GM13976 (cell line): ENCODE measurements around the gene FASTKD3.

Experiments used
- DNase-seq: peaks from one replicate; pipeline ENCODE4 v3.0.0; 2012; ENCODE audit warnings: low spot score
- in situ Hi-C: fragments of 300-500 bp; cut with MboI; formaldehyde crosslinking; loops from one replicate; pipeline ENCODE4 v1.12.0; 2022; ENCODE audit warnings: low sequenced_read_pairs, mixed read lengths, inconsistent platforms; ENCODE audit not compliant: unreplicated experiment
- TF ChIP-seq, protein P1 (sequence below): IDR thresholded peaks from 2 replicates; pipeline ENCODE4 v1.5.1; 2012; ENCODE audit warnings: borderline replicate concordance, mild to moderate bottlenecking; ENCODE audit not compliant: insufficient read depth; ENCODE audit errors: extremely low read depth, missing control alignments, control extremely low read depth

FASTKD3 gene

DNA sequence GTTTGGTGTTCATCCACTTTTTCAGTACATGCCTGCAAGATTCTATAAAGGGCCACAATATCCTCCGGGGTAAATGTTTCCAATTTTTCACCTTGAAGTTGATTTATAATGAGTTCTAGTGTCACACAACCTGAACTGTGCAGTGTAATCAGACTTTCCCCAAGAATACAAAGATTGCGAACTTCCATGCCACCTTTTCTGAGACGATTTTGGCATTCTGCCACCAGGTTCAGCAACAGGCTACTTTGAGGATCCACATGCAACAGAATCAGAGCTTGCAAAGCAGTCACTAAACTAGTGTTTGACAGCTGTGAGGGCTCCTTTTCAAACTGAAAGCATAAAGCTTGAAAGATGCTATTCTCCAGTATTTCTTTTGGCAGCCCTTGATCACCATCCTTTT, 1.6 kb downstream of the FASTKD3 start:
- TF ChIP-seq, protein P1, sequence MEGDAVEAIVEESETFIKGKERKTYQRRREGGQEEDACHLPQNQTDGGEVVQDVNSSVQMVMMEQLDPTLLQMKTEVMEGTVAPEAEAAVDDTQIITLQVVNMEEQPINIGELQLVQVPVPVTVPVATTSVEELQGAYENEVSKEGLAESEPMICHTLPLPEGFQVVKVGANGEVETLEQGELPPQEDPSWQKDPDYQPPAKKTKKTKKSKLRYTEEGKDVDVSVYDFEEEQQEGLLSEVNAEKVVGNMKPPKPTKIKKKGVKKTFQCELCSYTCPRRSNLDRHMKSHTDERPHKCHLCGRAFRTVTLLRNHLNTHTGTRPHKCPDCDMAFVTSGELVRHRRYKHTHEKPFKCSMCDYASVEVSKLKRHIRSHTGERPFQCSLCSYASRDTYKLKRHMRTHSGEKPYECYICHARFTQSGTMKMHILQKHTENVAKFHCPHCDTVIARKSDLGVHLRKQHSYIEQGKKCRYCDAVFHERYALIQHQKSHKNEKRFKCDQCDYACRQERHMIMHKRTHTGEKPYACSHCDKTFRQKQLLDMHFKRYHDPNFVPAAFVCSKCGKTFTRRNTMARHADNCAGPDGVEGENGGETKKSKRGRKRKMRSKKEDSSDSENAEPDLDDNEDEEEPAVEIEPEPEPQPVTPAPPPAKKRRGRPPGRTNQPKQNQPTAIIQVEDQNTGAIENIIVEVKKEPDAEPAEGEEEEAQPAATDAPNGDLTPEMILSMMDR, result no peak
- DNase-seq, result no peak
- in situ Hi-C loops, result no loop called here

DNA sequence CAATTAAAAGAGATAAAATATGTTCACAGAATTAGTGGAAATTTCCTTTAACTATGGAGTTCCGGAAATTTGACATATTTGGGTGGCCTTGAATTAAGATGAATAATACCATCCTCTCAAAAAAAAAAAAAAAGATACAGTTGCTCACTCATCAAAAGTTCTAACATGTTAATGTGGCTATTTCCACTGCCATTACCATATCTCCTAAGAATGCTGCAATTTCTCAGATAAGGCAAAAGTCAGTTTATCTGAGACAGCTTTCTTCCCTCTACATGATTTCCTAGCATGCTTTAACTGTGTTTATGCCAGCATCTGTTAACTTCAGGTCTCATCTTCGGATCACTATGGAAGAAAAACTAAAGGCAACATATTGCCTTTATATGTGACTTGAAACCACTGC, 2.6 kb downstream of the FASTKD3 start:
- DNase-seq, result no peak
- TF ChIP-seq, protein P1, result no peak
- in situ Hi-C loops, result no loop called here

DNA sequence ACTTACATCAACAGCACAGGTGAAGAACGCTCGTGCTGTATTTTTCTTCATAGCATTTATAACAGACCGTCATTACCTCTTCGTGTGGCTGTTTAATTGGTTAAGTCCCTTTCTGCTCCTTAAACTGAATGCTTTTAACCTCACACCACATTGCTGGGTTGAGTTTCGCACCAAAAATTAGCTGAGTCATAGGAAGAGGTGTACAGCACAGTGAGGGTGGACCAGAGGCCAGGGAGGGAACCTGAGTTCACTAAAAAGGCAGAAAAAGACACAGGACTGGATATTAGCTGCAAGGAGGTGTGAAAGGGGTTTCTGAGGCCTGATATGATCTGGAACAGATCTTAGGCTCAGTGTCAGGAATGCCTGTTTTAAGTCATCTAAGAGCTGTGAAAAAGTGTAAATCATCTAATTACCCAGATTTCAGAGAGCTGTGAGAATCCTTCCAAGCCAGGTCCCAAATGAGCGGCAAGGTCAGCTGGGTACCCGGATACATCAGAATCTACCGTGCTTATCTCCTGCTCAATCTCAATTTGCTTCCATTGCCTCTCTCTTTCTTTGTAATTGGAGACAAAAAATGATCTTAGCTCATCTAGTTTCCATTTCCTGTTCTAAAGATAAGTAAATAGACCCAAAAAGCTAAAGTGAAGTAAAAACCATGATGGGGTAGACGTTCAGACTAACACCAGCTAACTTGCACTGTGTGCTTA, 10.8 kb downstream of the FASTKD3 start:
- TF ChIP-seq, protein P1, result no peak
- in situ Hi-C loops, result no loop called here
- DNase-seq, result no peak

DNA sequence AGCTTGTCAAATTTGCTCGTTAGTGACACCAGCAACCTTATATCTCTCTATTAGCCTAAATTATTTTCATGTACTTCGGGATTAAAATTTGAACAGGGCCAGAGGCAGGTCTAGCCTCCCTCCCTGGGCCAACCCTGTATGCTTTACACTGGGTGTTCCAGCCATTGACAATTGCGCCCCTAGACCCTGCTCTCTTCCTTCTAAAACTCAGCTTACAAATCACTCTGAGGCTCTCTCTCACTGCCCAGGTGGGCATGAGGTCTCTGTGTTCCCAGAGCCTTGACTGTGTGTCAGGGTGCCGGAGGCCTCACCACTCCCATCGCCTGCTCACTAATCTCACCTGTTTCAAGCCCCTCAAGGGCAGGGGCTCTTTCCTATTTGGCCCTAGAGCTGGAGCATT, 11.5 kb downstream of the FASTKD3 start:
- DNase-seq, result no peak
- in situ Hi-C loops, result no loop called here
- TF ChIP-seq, protein P1, result no peak

DNA sequence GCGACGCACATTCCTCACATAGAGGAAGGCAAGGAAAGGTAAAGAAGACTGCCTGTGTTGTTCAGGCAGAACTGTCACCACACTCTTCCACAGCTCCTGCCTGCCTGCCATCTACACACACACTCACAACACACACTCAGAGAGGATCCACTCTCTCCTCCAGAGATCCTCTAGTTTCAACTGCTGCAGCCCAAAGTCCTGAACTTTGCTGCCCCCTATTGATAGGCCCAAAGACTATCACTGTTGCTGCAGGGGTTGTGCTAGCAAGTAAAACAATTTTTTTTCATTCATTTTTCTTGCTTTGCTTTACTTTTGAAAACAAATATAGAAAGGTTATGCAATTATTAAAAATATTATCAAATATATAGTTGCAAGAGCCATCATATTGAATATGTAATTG, 12.0 kb downstream of the FASTKD3 start:
- DNase-seq, result peak; percentile 32

DNA sequence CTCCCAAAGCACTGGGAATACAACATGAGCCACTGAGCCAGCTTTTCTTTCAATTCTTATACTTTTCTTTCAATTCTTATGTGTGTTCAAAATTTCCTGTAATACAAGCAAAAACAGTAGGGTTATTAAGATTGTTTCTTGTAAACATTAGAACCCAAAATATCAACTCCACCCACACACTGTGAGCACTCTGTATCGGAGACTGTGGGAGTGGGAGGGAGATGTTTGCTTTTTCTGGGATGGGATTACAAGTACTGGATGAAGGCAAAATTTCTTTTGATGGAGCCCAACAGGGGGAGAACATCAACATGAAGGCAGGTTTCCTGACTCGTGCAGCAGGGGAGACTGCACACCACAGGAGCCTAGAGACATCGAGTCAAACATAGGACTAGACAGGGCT, 13.2 kb downstream of the FASTKD3 start:
- in situ Hi-C loops, result no loop called here
- DNase-seq, result no peak
- TF ChIP-seq, protein P1, result no peak

More for the DNA sequence above, 12.0 kb downstream of the FASTKD3 start:
- TF ChIP-seq, protein P1, result peak; percentile 53
- in situ Hi-C loops, result no loop called here

DNA sequence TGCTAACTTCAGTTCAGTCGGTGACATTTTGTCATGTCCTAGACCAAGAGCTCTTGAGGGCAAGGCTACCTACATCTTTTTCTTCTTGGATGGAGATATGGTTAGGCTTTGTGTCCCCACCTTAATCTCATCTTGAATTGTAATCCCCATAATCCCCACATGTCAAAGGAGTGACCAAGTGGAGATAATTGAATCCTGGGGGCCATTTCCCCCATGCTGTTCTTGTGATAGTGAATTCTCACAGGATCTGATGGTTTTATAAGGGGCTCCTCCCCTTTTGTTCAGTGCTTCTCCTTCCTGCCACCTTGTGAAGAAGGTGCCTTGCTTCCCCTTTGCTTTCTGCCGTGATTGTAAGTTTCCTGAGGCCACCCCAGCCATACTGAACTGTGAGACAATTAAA, 15.8 kb downstream of the FASTKD3 start:
- TF ChIP-seq, protein P1, result no peak
- no peak for DNase-seq
- in situ Hi-C loops, result no loop called here
